H1 (cell line): ENCODE measurements around the gene CNR2.

Source experiments
- BRCA1 ChIP-seq: IDR thresholded peaks from 2 replicates; pipeline ENCODE4 v1.6.1; 2012; ENCODE audit warnings: low read depth, low read length, improper control_type of control experiment
- FOSL1 ChIP-seq: IDR thresholded peaks from 2 replicates; pipeline ENCODE4 v1.6.1; 2011; ENCODE audit warnings: mild to moderate bottlenecking, low read depth, low read length, moderate library complexity; ENCODE audit not compliant: insufficient read depth
- MAFK ChIP-seq: IDR thresholded peaks from 2 replicates; pipeline ENCODE4 v1.6.1; 2012; ENCODE audit warnings: low read depth, mild to moderate bottlenecking, improper control_type of control experiment, low read length
- POLR2A ChIP-seq, 2 experiments: IDR thresholded peaks; 1 replicate in 1 of 2; 2 replicates in 1 of 2; pipeline ENCODE4 v1.6.1; 2011; ENCODE audit warnings: low read depth in 2 of 2, low read length in 2 of 2, mild to moderate bottlenecking in 2 of 2; ENCODE audit errors: control extremely low read depth in 1 of 2
- SAP30 ChIP-seq: fragments of 300-600 bp; sonication (generic); IDR thresholded peaks from 2 replicates; pipeline ENCODE4 v1.7.1; 2012; ENCODE audit warnings: low read length, moderate library complexity, mild to moderate bottlenecking, inconsistent platforms; ENCODE audit not compliant: insufficient read depth, insufficient replicate concordance
- SP2 ChIP-seq: IDR thresholded peaks from 2 replicates; pipeline ENCODE4 v1.6.1; 2012; ENCODE audit warnings: mild to moderate bottlenecking, low read length, inconsistent platforms
- TAF1 ChIP-seq: IDR thresholded peaks from 2 replicates; pipeline ENCODE4 v1.6.1; 2011; ENCODE audit warnings: mild to moderate bottlenecking, low read depth, low read length

DNA sequence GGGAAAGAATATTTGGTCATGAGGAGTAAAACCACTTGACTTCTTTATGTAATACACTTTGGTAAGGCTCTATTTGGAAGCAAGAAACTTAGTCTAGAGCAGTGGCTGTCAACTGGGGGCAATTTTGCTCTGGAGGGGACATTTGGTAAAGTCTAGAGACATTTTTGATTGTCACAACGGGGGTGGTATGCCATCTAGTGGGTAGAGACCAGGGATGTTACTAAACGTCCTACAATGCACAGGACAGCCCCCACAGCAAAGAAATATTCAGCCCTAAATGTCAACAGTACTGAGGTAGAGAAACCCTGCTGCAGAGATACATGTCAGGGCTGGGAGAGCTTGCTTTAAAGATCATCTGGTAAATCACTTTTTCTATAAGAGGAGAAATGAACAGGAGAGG, 58.6 kb downstream of the CNR2 start:
- TF ChIP-seq BRCA1: no peak
- TF ChIP-seq TAF1: no peak
- TF ChIP-seq FOSL1: no peak
- no peak for TF ChIP-seq POLR2A (IDR thresholded peaks at IDR 0.05; ENCODE audit: control extremely low read depth in 1 of 2, low read depth in 2 of 2, low read length in 2 of 2)
- TF ChIP-seq SAP30: no peak
- TF ChIP-seq SP2: no peak
- no peak for TF ChIP-seq MAFK
